Keratinocyte (primary cell): Measurements from ENCODE around the gene DHX34. TPM values are rescaled to one million over a fixed set of nuclear protein-coding genes. Genes with fewer than 3 reads are reported as not detected.

Source experiments
- DNase-seq: peaks from one replicate; pipeline ENCODE4 v3.0.0-alpha.2; 2011; ENCODE audit warnings: low read depth, missing footprints, low spot score
- FAIRE-seq: peaks from 2 replicates; lab custom pipeline; 2011; peaks lifted over from hg19 to GRCh38; lab: Jason Lieb, UNC
- H2AFZ ChIP-seq: 2 replicates; pipeline ENCODE4 v1.6.0; 2012; ENCODE audit warnings: low read length, control low read depth, inconsistent platforms; ENCODE audit not compliant: control insufficient read depth
- H3K27ac ChIP-seq: 2 replicates; pipeline ENCODE4 v1.5.1; 2011; ENCODE audit warnings: low read length; ENCODE audit not compliant: control insufficient read depth, insufficient read depth
- H3K27me3 ChIP-seq: 3 replicates; pipeline ENCODE4 v1.6.0; 2011; ENCODE audit warnings: low read length; ENCODE audit not compliant: control insufficient read depth, insufficient read depth; ENCODE audit errors: extremely low read depth
- H3K36me3 ChIP-seq, 2 experiments: 2 replicates in 1 of 2; 3 replicates in 1 of 2; pipeline ENCODE4 v1.5.1; 2011; ENCODE audit warnings: low read length in 2 of 2, mild to moderate bottlenecking in 1 of 2; ENCODE audit not compliant: control insufficient read depth in 2 of 2, insufficient read depth in 2 of 2; ENCODE audit errors: extremely low read depth in 1 of 2
- H3K4me1 ChIP-seq: 3 replicates; pipeline ENCODE4 v1.5.1; 2011; ENCODE audit warnings: low read length; ENCODE audit not compliant: control insufficient read depth, insufficient read depth; ENCODE audit errors: extremely low read depth
- H3K4me2 ChIP-seq: 3 replicates; pipeline ENCODE4 v1.6.0; 2011; ENCODE audit warnings: low read depth, low read length; ENCODE audit not compliant: control insufficient read depth, insufficient read depth; ENCODE audit errors: extremely low read depth
- H3K4me3 ChIP-seq, 3 experiments: fragments of 200-600 bp in 1 of 3; sonication (generic) in 1 of 3; 2 replicates in 2 of 3; 3 replicates in 1 of 3; pipeline ENCODE4 v1.5.1; 2011 to 2016; ENCODE audit warnings: low read length in 3 of 3, mild to moderate bottlenecking in 3 of 3, control low read depth in 2 of 3, inconsistent platforms in 1 of 3, low read depth in 1 of 3, mixed read lengths in 1 of 3, mixed run types in 1 of 3, moderate library complexity in 1 of 3; ENCODE audit not compliant: control insufficient read depth in 2 of 3, insufficient read depth in 2 of 3; ENCODE audit errors: extremely low read depth in 1 of 3
- H3K79me2 ChIP-seq: 2 replicates; pipeline ENCODE4 v1.6.0; 2012; ENCODE audit warnings: low read length; ENCODE audit not compliant: control insufficient read depth, insufficient read depth
- H3K9ac ChIP-seq: 3 replicates; pipeline ENCODE4 v1.6.0; 2011; ENCODE audit warnings: low read length; ENCODE audit not compliant: control insufficient read depth, insufficient read depth; ENCODE audit errors: extremely low read depth
- H3K9me1 ChIP-seq: 3 replicates; pipeline ENCODE4 v1.6.0; 2011; ENCODE audit warnings: low read length; ENCODE audit not compliant: control insufficient read depth, insufficient read depth; ENCODE audit errors: extremely low read depth
- H3K9me3 ChIP-seq: 2 replicates; pipeline ENCODE4 v1.5.1; 2012; ENCODE audit warnings: low read depth, low read length; ENCODE audit not compliant: control insufficient read depth
- H4K20me1 ChIP-seq: 3 replicates; pipeline ENCODE4 v1.6.0; 2011; ENCODE audit warnings: low read length; ENCODE audit not compliant: control insufficient read depth, insufficient read depth; ENCODE audit errors: extremely low read depth
- CTCF ChIP-seq, 3 experiments: IDR thresholded peaks in 1 of 3; conservative IDR thresholded peaks in 1 of 3; optimal IDR thresholded peaks in 1 of 3; 2 replicates in 2 of 3; 3 replicates in 1 of 3; pipeline versions ENCODE3 to v1.5.1; 2011; ENCODE audit warnings: low read length in 3 of 3, mild to moderate bottlenecking in 3 of 3, moderate library complexity in 2 of 3, control low read depth in 1 of 3, inconsistent platforms in 1 of 3; ENCODE audit not compliant: insufficient read depth in 2 of 3; ENCODE audit errors: extremely low read depth in 1 of 3
- EZH2 ChIP-seq: IDR thresholded peaks from one replicate; pipeline ENCODE4 v1.6.1; 2012; ENCODE audit warnings: inconsistent platforms, mild to moderate bottlenecking, low read length, moderate library complexity
- dilution Hi-C: fragments of 300-500 bp; cut with MboI; formaldehyde crosslinking; loops from one replicate; pipeline ENCODE4 v1.7.0; 2020; ENCODE audit warnings: low sequenced_read_pairs; ENCODE audit not compliant: extremely low pct_ligation_motif_present
- polyA plus RNA-seq, 5 experiments: library from polyadenylated mRNA; depleted of rRNA in 3 of 5; stranded (reverse) in 3 of 5; stranded (forward) in 1 of 5; unstranded in 1 of 5; fragments of >200 nt; gene quantifications; 1 replicate in 1 of 5; 2 replicates in 3 of 5; 3 replicates in 1 of 5; pipeline versions ENCODE4 v1.2.1 to v1.2.3, GENCODE V29; 2011 to 2012; ENCODE audit warnings: missing spikeins in 2 of 5, low read depth in 1 of 5, low replicate concordance in 1 of 5

DHX34 gene
- polyA plus RNA-seq, 1 donor (not counting 4 experiments of a cell fraction or from before 2014, with no cell fraction given): 6.4 TPM

DNA sequence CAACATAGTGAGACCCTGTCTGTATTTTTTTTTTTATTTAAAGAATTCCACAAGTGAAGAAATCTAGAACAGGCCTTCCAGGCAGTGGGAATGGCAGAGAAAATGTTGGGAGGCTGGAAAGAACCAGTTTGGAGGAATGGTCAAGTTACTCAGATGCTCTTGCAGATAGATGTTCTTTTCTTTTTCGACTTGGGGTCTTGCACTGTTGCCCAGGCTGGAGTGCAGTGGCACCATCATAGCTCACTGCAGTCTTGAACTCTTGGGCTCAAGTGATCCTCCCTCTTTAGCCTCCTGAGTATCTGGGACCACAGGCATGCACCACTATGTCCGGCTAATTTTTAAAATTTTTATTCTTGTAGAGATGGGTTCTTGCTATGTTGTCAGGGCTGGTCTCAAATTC lies 38.8 kb upstream of the DHX34 start:
- Histone ChIP-seq H3K79me2 (no peaks in the 10 kb centered on the region), H3K9me3 (no peaks in the 10 kb centered on the region), H2AFZ (no peak overlapping the region), H3K4me3 (no peak overlapping the region), H3K27me3 (peaks cover 3% of the 10 kb centered on the region), H3K36me3 (no peaks in the 10 kb centered on the region), H3K4me1 (peaks cover 3% of the 10 kb centered on the region), H3K27ac (no peak overlapping the region), H3K9ac (no peak overlapping the region), H3K4me2 (no peak overlapping the region), H3K9me1 (no peaks in the 10 kb centered on the region), H4K20me1 (no peaks in the 10 kb centered on the region)
- DNase-seq: no peak
- FAIRE-seq: no peak
- TF ChIP-seq CTCF (optimal IDR thresholded peaks at IDR 0.05 in 1 of 3, IDR thresholded peaks at IDR 0.05 in 1 of 3, conservative IDR thresholded peaks at IDR 0.05 in 1 of 3; ENCODE audit: extremely low read depth in 1 of 3, insufficient read depth in 2 of 3, low read length in 3 of 3) (no peak), EZH2 (no peak)
- dilution Hi-C loops: no loop called here

DNA sequence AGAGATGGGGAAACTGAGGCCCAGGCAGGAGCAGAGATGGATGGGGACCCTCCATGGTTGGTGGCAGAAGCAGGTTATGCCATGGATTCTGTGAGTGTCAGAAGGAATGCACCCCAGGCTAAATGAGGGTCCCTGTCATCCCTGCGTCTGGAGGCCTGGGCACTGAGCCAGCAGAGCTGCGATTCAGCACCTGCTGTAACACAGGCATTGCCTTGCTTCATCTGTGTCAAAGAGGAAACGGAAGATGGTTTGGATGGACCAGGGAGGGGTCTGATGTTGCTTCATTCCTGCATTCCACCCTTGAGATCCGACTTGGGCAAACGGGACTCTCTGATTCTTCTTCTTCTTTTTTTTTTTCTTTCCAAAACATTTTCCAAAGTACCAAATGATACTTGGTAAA lies 38.3 kb upstream of the DHX34 start:
- FAIRE-seq (no peak), DNase-seq (no peak)
- Histone ChIP-seq H3K9me1 (no peaks in the 10 kb centered on the region), H3K9me3 (no peaks in the 10 kb centered on the region), H3K4me2 (no peak overlapping the region), H3K27ac (no peak overlapping the region), H3K4me3 (no peak overlapping the region), H3K79me2 (no peaks in the 10 kb centered on the region), H3K4me1 (peaks cover 3% of the 10 kb centered on the region), H3K36me3 (no peaks in the 10 kb centered on the region), H2AFZ (no peak overlapping the region), H3K9ac (no peak overlapping the region), H3K27me3 (peaks cover 3% of the 10 kb centered on the region), H4K20me1 (no peaks in the 10 kb centered on the region)
- TF ChIP-seq CTCF (optimal IDR thresholded peaks at IDR 0.05 in 1 of 3, IDR thresholded peaks at IDR 0.05 in 1 of 3, conservative IDR thresholded peaks at IDR 0.05 in 1 of 3; ENCODE audit: extremely low read depth in 1 of 3, insufficient read depth in 2 of 3, low read length in 3 of 3) (no peak), EZH2 (no peak)
- dilution Hi-C loops: no loop called here
